Vagina (tissue), 2 donors: Measurements from ENCODE around the gene SYT1.

Experiments used
- POLR2A ChIP-seq, 2 donors: fragments of 450-650 bp; IDR thresholded peaks; one replicate each; pipeline ENCODE4 v1.6.1; 2017; ENCODE audit warnings: antibody characterized with exemption in 2 of 2, mild to moderate bottlenecking in 2 of 2, moderate library complexity in 2 of 2
- TF ChIP-seq, protein P1 (sequence below), 3 experiments: fragments of 450-650 bp in 2 of 3; fragments of 200-600 bp in 1 of 3; sonication (generic) in 1 of 3; IDR thresholded peaks; one replicate each; pipeline ENCODE4 v1.5.1; 2017 to 2019; ENCODE audit warnings: antibody characterized with exemption in 3 of 3, mild to moderate bottlenecking in 2 of 3, moderate library complexity in 2 of 3

DNA sequence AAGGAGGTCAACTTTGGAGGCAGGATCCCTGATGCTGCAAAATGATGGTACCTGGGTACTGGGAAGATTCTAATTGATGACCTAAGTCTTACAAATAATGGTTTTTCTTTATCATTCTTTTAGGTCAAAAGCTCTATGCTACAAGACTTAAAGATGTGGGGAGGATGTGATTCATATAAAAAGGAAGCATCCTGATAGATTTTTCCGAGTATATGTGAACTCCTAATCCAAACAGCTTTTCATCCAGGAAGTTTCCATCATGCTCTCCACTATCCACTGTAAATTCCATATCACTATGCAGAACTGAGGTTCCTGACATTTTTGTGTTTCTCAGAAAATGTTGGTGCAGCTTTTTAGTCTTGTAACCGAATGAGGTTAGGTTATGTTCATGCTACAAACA, 533.0 kb downstream of the SYT1 start:
- no peak for TF ChIP-seq POLR2A (IDR thresholded peaks at IDR 0.05)
- TF ChIP-seq, protein P1, sequence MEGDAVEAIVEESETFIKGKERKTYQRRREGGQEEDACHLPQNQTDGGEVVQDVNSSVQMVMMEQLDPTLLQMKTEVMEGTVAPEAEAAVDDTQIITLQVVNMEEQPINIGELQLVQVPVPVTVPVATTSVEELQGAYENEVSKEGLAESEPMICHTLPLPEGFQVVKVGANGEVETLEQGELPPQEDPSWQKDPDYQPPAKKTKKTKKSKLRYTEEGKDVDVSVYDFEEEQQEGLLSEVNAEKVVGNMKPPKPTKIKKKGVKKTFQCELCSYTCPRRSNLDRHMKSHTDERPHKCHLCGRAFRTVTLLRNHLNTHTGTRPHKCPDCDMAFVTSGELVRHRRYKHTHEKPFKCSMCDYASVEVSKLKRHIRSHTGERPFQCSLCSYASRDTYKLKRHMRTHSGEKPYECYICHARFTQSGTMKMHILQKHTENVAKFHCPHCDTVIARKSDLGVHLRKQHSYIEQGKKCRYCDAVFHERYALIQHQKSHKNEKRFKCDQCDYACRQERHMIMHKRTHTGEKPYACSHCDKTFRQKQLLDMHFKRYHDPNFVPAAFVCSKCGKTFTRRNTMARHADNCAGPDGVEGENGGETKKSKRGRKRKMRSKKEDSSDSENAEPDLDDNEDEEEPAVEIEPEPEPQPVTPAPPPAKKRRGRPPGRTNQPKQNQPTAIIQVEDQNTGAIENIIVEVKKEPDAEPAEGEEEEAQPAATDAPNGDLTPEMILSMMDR (IDR thresholded peaks at IDR 0.05) = no peak
